Upper lobe of left lung (tissue), 4 donors: ENCODE measurements around the gene MARK2.

Source experiments
- CTCF ChIP-seq, 6 experiments: fragments of 450-650 bp in 4 of 6; fragments of 200-600 bp in 2 of 6; sonication (generic) in 2 of 6; IDR thresholded peaks; one replicate each; pipeline ENCODE4 v1.5.1; 2016 to 2019; ENCODE audit warnings: antibody characterized with exemption in 6 of 6
- EP300 ChIP-seq, 4 donors: sonication (generic); formaldehyde crosslinking; IDR thresholded peaks; one replicate each; pipeline ENCODE4 v1.5.1; 2017; ENCODE audit warnings: antibody characterized with exemption in 4 of 4, control low read depth in 2 of 4
- POLR2A ChIP-seq, 4 donors: fragments of 450-650 bp; IDR thresholded peaks; one replicate each; pipeline ENCODE4 v1.5.1; 2016 to 2017; ENCODE audit warnings: antibody characterized with exemption in 4 of 4, mild to moderate bottlenecking in 2 of 4
- POLR2AphosphoS5 ChIP-seq, 2 donors: sonication (generic); formaldehyde crosslinking; IDR thresholded peaks; one replicate each; pipeline ENCODE4 v1.5.1; 2017; ENCODE audit warnings: antibody characterized with exemption in 2 of 2

- TF ChIP-seq POLR2A (IDR thresholded peaks at IDR 0.05): no peak
- TF ChIP-seq CTCF (IDR thresholded peaks at IDR 0.05): no peak
- TF ChIP-seq EP300 (IDR thresholded peaks at IDR 0.05): no peak
- no peak for TF ChIP-seq POLR2AphosphoS5 (IDR thresholded peaks at IDR 0.05)
Measured at GRCh38 chr11:63922673-63923192, 83.8 kb downstream of the MARK2 start.
